HG02642 (cell line): ENCODE results near the gene CIB4.
"Not testable (repeated sequence)": the region's sequence is repeated elsewhere in the genome, so short reads cannot be mapped to it uniquely, and the experiment has no call there.

Source experiments
- ATAC-seq: cut with Tn5 transposase; IDR thresholded peaks from one replicate; pipeline ENCODE4 v1.9.1; 2021; ENCODE audit warnings: mild to moderate bottlenecking; ENCODE audit not compliant: unreplicated experiment, poor library complexity

CIB4 gene

DNA sequence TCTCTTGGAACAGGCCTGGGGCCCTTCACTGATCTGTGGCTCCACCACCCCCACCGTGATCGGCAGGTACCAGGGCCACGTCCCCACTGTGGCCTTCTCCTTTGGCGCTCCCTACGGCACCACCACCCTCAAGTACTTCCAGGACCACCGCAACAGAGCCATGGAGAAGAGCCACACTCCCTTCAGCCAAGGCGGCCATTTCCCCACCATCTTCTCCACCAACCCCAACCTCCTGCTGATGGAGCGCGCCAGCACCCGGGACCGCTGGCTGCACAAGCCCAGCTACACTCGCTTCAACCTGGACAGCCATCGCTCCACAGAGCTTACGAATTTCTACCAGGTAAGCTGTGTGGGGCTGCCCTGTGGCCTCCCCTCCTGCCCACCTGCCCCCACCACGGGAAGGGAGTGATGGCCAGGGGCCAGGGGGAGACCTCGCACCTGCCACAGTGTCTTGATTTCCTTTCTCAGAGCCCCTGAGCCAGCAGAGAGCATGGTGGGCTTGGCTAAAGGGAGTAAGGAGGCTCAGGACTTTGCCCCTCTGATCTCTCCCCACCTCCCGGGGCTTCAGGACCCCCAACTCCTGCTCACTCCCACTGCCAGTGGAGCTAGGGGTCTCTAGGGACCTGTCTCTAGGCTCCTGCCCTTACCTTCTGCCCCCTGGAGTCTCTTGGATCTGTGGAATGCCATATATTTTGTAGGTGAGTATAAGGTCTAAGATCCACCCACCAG is 65.2 kb downstream of the CIB4 start:
- no peak for ATAC-seq

DNA sequence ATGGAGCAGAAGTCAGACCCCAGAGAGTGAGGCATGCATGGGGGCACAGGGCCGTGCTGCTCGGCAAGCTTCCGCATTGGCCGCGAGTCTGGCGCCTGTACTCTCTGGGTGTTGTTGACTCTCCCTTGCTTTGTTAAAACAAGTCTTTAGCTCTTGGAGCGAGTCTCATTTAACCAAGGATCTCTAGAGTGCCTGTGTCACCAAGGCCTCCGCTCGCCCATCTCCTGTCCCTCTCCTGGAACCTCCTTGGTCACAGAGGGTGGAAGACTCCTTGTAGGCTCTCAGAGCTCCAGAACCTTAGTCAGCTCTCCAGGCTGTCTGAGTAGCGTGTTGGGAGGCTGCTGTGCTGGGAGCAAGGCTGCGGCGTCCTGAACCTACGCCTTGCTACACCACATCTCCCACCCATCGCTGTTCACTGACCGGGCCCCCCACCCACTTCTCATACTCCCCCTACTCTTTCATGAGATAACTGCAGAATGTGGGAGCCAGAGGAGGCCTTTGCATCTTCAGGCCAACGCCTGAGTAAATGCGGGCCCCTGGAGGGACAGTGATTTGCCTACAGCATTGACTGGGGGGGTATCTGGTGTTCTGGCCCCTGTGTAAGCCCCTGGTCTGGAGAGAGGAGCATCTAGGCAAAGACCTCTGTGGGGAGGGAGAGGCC is 66.1 kb downstream of the CIB4 start:
- ATAC-seq: no peak

GRCh38 chr2:26574066-26574899 is 66.9 kb downstream of the CIB4 start:
- no peak for ATAC-seq

DNA sequence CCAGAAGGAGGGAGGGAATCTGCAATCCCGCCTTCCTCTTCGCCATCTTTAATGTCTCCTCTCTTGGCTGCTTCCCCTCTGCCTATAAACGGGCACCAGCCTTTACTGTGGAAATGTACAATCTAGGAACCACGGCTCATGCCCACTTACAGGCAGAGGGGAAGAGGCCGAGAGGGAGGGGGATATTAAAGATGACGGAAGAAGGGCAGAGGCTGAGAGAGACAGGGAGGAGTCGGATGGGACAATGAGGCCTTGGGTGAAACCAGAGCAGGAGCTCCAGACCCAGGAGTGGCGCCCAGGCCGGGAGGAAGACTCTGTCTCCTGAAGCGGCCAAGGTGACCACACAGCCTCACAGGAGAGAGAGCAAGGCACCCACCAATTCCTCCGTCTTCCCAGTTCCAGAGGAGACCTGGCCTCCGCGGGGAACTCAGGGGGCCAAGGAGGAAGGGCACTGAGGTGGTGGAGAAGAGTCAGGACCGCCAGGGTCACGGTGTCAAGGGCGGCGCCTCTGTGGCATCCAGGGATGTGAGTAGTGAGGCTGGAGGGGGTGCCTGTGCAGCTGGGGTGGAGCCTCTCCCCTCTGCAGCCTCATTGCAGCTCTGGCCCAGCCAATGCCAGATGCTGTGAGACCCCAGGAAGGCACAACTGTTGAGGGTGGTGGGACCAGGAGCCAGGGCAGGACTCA is 67.8 kb downstream of the CIB4 start:
- ATAC-seq: no peak

GRCh38 chr2:26572591-26572990 is 68.6 kb downstream of the CIB4 start:
- no peak for ATAC-seq

- no peak for ATAC-seq
Observed at GRCh38 chr2:26571316-26571715, 69.8 kb downstream of the CIB4 start.

- ATAC-seq: no peak
Observed at GRCh38 chr2:26570083-26570430, 71.1 kb downstream of the CIB4 start.

DNA sequence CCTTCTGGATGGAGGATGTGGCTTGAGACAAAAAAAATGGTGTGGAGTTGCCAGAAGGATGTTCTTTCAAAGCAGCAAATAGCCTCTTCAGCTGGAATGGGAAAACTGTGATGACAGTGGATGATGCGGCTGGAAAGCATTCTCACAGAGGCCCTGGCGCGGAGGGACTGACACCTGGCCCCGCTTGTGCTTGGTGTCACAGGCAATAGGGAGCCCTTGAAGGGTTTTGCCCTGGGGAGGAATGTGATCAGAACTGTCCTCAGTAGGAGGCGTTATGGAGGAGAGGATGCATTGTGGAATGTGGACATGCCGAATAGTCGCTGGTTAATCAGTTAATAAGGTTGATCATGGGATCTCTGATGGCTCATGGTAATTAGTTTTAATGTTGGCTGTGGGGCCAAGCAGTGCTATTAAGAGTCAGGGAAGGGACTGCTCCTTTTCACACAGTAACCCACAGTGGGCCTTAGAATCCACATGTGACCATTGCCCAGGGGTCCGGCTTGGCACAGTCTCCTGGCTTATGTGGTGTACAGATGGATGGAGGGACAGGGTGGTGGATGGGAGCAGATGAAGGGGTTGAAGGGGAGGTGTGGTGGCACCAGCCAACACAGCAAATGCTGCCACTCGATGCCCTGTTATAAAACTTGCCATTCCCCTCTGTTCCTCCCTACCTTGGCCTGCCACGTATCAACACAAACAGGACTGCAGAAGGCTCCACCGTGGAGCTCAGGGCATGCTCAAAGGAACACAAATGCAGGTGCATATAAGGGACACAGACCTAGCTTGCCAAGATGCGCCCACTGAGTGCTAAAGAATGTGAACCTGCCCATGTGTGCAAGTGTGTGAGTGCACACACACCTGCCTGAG is 71.7 kb downstream of the CIB4 start:
- ATAC-seq: no peak

DNA sequence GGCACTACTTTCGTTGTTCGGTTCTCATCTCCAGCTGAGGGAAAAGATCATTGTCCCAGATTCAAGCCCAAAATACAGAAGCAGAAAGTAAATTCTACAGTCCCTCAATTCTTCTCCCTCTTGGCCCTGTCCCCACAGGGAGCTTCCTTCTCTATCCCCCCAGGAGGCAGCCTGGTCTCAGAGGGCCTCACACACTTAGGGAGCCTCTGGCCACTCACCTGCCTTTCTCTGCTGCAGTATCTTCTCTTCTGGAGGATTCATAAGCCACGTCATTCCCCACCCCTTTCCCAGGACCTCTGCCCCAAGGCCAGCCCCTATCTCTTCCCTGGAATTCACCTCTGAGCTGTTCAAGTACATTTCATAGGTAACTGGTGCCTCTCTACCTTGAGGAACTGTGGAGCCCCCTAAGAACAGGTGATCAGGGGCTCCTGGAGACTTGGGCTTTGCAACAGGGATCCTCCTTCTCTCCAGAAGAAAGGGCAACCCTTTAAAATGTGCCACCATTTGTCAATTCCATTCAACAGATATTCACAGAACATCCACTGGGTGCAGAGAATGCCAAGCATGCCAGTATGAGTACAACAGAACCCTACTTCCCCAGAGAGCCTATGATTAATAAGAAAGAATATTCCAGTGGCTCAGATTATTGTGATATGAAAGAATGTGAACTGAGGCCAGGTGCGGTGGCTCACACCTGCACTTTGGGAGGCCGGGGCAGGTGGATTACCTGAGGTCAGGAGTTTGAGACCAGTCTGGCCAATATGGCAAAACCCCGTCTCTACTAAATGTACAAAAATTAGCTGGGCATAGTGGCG is 72.9 kb downstream of the CIB4 start:
- no peak for ATAC-seq

DNA sequence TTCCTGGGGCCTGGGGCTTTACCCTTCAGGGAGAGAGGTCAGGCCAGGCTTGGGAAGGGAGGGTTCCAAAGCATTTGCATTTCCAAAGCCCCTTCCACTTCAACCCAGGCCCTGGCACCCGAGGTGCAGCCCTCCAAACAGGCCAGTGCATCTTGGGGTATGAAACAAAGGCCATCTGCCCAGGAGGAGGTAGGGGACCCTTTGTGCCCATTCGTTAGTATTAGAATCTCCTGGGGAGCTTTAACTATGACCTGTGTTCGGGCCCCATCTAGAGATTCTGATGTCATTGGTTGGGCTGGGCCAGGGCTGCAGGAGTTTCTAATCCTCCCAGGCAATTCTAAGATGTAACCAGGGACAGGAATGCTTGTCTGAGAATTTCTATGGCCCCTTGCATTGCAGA is 73.6 kb downstream of the CIB4 start:
- no peak for ATAC-seq

GRCh38 chr2:26566731-26567130 is 74.4 kb downstream of the CIB4 start:
- ATAC-seq: not testable (repeated sequence)

- no peak for ATAC-seq
Observed at GRCh38 chr2:26566081-26566375, 75.1 kb downstream of the CIB4 start.

DNA sequence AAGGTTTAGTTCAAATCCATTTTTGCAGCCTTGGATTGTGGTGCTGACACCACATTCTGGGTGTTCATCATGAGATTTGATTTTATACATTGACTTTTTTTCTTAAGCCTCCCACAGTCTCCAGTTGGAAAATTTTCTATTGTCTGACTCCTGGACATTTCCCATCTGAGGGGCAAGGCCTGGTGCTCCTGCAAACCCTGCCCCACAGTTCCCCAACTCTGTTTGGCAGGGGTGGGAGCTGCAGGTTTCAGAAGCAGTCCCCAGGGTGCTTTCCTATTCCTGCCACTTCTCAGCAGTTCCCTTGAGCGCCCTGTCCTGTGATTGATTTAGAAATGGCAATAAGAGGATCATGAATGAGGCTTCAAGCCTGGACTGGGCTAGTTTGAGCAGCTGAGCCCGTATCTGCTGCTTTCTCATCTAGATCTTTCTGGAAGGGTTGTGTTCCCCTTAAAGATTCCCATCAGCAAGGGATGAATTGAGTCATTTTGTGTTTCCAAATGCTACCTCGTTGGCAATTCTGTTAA is 77.0 kb downstream of the CIB4 start:
- ATAC-seq: no peak

DNA sequence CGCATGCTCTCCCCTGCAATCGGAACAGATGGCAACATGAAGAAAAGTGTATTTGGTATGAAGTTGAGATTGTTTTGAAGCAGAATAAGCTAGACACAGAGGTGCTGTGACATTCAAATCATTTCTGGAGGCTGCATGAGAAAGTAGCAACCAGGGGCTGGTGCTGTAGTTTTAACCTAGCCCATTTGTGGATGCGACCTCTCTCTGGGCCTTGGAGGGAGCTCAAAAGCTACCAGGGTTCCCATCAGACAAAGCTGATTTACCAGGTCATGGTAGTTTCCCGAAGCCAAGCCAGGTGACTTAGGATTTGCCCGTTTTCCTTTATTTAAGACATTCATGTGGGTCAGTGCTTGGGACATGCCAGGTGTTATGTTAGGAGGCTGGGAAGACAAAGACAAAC is 77.5 kb downstream of the CIB4 start:
- ATAC-seq: no peak

DNA sequence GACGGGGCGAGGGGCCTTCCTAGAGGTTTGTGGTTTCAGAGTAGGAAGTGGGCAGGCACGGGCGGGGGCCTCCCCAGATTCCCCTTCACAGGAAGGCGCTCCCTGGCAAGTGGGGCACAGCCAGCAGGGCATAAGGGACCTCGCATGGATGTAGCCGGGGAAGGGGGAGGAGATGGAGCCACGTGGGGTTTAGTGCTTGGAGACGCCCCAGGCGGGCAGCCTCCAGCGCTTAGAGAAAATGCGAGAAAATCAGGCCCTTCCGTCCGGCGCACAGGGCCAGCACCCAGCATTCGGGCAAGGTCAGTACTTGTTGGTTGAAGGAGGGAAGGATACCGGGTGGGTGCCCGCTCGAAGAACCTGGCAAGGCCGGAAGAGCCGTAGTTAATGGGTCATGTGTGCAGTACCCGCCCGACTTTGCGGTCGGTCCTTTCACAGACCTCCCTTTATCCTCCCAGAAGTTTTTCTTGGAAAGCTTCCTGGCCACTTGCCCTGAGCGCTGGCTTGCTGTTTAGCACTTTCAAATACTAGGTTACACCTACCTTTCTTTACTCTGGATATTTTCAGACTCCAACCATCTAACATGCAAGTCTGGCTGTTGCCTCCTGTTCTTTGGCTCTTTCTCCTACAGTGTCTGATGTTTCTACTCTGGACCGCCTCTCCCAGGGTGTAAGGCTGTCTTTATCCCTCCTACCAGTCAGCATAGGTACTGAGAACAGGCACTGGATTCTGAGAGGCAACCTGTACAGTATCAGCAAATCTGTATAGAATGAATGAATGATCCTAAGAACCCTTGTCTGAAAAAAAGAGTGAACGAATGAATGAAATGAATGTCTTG is 78.1 kb downstream of the CIB4 start:
- no peak for ATAC-seq

GRCh38 chr2:26561918-26562810 is 79.0 kb downstream of the CIB4 start:
- ATAC-seq: no peak

DNA sequence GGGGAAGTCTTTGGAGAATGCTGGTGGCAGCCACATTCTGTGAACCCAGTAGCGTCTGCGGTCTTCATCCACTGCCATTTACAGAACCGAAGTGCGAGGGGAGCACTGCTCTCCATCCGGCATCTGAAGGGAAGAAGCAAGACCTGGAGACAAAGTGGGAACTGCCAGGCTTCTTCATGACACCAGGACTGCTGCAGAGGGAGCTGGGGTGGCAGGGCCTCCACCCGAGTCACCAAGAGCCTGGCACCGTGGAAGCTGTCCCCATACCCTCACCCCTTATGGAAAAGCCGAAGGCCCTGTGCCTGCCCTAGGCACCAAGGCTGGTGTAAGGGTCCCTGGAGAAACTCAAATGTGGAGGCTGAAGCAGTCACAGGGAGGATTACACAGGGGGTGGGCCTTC is 79.8 kb downstream of the CIB4 start:
- no peak for ATAC-seq
